NAMALWA (cell line): ENCODE measurements around the gene RASAL1.
"Not testable (repeated sequence)": the region's sequence is repeated elsewhere in the genome, so short reads cannot be mapped to it uniquely, and the experiment has no call there.

Experiments used
- DNase-seq: peaks from one replicate; pipeline ENCODE4 v3.0.0-alpha.2; 2015; ENCODE audit warnings: low spot score

The RASAL1 gene

GRCh38 chr12:113161415-113162016 is 26.0 kb upstream of the RASAL1 start:
- peak; percentile 99 for DNase-seq

GRCh38 chr12:113159937-113160336 is 24.4 kb upstream of the RASAL1 start:
- no peak for DNase-seq

GRCh38 chr12:113158439-113159203 is 23.1 kb upstream of the RASAL1 start:
- DNase-seq: no peak

- DNase-seq: no peak
These were observed 21.8 kb upstream of the RASAL1 start for GRCh38 chr12:113157218-113157859.

- DNase-seq: peak; percentile 34
These were observed 20.1 kb upstream of the RASAL1 start for GRCh38 chr12:113155646-113156045.

- DNase-seq: no peak
These were observed 19.5 kb upstream of the RASAL1 start for GRCh38 chr12:113155060-113155459.

- peak; percentile 84 for DNase-seq
These were observed 18.9 kb upstream of the RASAL1 start for GRCh38 chr12:113154351-113154973.

GRCh38 chr12:113152835-113153814 is 17.6 kb upstream of the RASAL1 start:
- DNase-seq: peak; percentile 81

GRCh38 chr12:113152196-113152834 is 16.8 kb upstream of the RASAL1 start:
- no peak for DNase-seq

- peak; percentile 58 for DNase-seq
These were observed 16.1 kb upstream of the RASAL1 start for GRCh38 chr12:113151655-113152054.

GRCh38 chr12:113149361-113150150 is 14.0 kb upstream of the RASAL1 start, which contains the start of gene CFAP73:
Gene CFAP73, plus strand, starts transcription at chr12:113149724. Its CDS starts 134 bp downstream, at chr12:113149858.
- DNase-seq: peak; percentile 64

GRCh38 chr12:113146999-113147398 is 11.4 kb upstream of the RASAL1 start:
- no peak for DNase-seq

GRCh38 chr12:113145720-113146551 is 10.4 kb upstream of the RASAL1 start:
- no peak for DNase-seq

- DNase-seq: no peak
These were observed 9.2 kb upstream of the RASAL1 start for GRCh38 chr12:113144806-113145205.

GRCh38 chr12:113143959-113144358 is 8.4 kb upstream of the RASAL1 start:
- no peak for DNase-seq

GRCh38 chr12:113142886-113143332 is 7.3 kb upstream of the RASAL1 start:
- no peak for DNase-seq

- no peak for DNase-seq
These were observed 6.8 kb upstream of the RASAL1 start for GRCh38 chr12:113142173-113142885.

GRCh38 chr12:113141716-113142115 is 6.2 kb upstream of the RASAL1 start:
- DNase-seq: not testable (repeated sequence)
